Muscle layer of duodenum (tissue), 2 donors: ENCODE measurements around the gene PTPRM.

Source experiments
- H3K27ac ChIP-seq: one replicate; pipeline ENCODE4 v1.7.0; 2013; ENCODE audit warnings: mild to moderate bottlenecking, low read length
- H3K27me3 ChIP-seq: one replicate; pipeline ENCODE4 v1.7.0; 2013; ENCODE audit warnings: low read depth, mild to moderate bottlenecking, control low read depth, low read length
- H3K36me3 ChIP-seq, 2 donors: one replicate each; pipeline ENCODE4 v1.7.0; 2013; ENCODE audit warnings: low read length in 2 of 2, control low read depth in 1 of 2, mild to moderate bottlenecking in 1 of 2; ENCODE audit not compliant: insufficient read depth in 2 of 2, control insufficient read depth in 1 of 2
- H3K4me1 ChIP-seq, 2 donors: one replicate each; pipeline ENCODE4 v1.7.0; 2013; ENCODE audit warnings: low read length in 2 of 2, mild to moderate bottlenecking in 2 of 2, control low read depth in 1 of 2, moderate library complexity in 1 of 2; ENCODE audit not compliant: insufficient read depth in 2 of 2, control insufficient read depth in 1 of 2
- H3K4me3 ChIP-seq, 2 donors: one replicate each; pipeline ENCODE4 v1.7.0; 2013; ENCODE audit warnings: low read length in 2 of 2, low read depth in 1 of 2, mild to moderate bottlenecking in 1 of 2
- H3K9me3 ChIP-seq, 2 donors: one replicate each; pipeline ENCODE4 v1.7.0; 2013; ENCODE audit warnings: low read length in 2 of 2, control low read depth in 1 of 2, mild to moderate bottlenecking in 1 of 2; ENCODE audit not compliant: control insufficient read depth in 1 of 2
- donor health status: healthy.

PTPRM gene

DNA sequence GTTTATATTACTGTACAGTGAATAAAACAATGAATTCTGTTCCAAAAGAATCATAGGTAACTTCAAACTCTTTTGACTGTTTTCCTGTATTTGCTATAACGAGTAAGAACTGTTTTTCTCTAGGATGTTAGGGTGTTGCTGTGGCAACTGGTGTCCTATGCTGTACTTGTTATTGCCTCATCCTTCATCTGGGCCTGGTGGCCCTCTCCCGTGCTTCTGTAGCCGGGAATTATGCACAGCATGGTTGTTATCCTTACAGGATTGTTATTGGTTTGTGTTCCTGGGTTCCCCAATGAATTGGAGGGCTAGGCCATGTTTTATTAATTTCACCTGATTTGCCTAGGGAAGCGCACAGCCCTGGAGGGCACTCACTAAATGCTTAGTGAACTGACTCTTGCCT lies 279.2 kb downstream of the PTPRM start:
- Histone ChIP-seq H3K27ac (no peak overlapping the region), H3K4me3 (no peak overlapping the region), H3K9me3 (peaks cover 0 to 7% of the 10 kb centered on the region in 2 donors), H3K4me1 (peaks cover 0 to 4% of the 10 kb centered on the region in 2 donors), H3K27me3 (no peaks in the 10 kb centered on the region), H3K36me3 (no peaks in the 10 kb centered on the region)

GRCh38 chr18:7847357-7848053 lies 280.4 kb downstream of the PTPRM start:
- Histone ChIP-seq H3K9me3 (peaks cover 0 to 7% of the 10 kb centered on the region in 2 donors), H3K27ac (no peak overlapping the region), H3K36me3 (no peaks in the 10 kb centered on the region), H3K27me3 (no peaks in the 10 kb centered on the region), H3K4me1 (peaks cover 0 to 4% of the 10 kb centered on the region in 2 donors), H3K4me3 (no peak overlapping the region)

- no peak overlapping the region for H3K27ac ChIP-seq
- no peak overlapping the region for H3K4me3 ChIP-seq
Observed at GRCh38 chr18:7848054-7848412, 280.9 kb downstream of the PTPRM start.

GRCh38 chr18:7850446-7850845 lies 283.3 kb downstream of the PTPRM start:
- Histone ChIP-seq H3K9me3 (no peaks in the 10 kb centered on the region), H3K27ac (no peak overlapping the region), H3K4me3 (no peak overlapping the region), H3K27me3 (no peaks in the 10 kb centered on the region), H3K4me1 (peaks cover 0 to 11% of the 10 kb centered on the region in 2 donors), H3K36me3 (no peaks in the 10 kb centered on the region)

More at GRCh38 chr18:7848054-7848412, 280.9 kb downstream of the PTPRM start:
- peaks cover 0 to 4% of the 10 kb centered on the region in 2 donors for H3K4me1 ChIP-seq
- no peaks in the 10 kb centered on the region for H3K36me3 ChIP-seq
- H3K27me3 ChIP-seq: no peaks in the 10 kb centered on the region
- peaks cover 0 to 7% of the 10 kb centered on the region in 2 donors for H3K9me3 ChIP-seq

- H3K4me3 ChIP-seq: no peak overlapping the region
- no peaks in the 10 kb centered on the region for H3K36me3 ChIP-seq
- no peak overlapping the region for H3K27ac ChIP-seq
- no peaks in the 10 kb centered on the region for H3K9me3 ChIP-seq
- peaks cover 0 to 8% of the 10 kb centered on the region in 2 donors for H3K4me1 ChIP-seq
- no peaks in the 10 kb centered on the region for H3K27me3 ChIP-seq
Observed at GRCh38 chr18:7855028-7855427, 287.9 kb downstream of the PTPRM start.

GRCh38 chr18:7855671-7856070 lies 288.6 kb downstream of the PTPRM start:
- Histone ChIP-seq H3K4me3 (no peak overlapping the region), H3K27ac (no peak overlapping the region), H3K4me1 (peaks cover 0 to 8% of the 10 kb centered on the region in 2 donors), H3K9me3 (no peaks in the 10 kb centered on the region), H3K27me3 (no peaks in the 10 kb centered on the region), H3K36me3 (no peaks in the 10 kb centered on the region)

DNA sequence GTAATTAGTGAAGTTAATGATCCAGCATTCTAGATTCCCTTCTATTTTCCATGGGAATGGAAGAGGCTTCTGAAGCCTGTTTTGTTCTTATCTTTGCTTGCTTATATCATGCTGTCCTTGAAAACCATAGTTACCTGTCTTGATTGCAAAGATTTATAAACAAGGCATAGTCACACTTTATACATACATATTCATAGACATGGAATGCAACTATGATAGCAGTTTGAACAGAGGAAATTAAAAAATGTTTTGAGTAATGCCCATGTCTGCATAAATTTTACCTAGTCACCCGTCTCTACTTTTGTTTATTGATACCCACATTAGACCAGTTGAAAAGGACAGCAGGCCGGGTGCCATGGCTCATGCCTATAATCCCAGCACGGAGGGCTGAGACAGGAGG lies 289.0 kb downstream of the PTPRM start:
- no peaks in the 10 kb centered on the region for H3K36me3 ChIP-seq
- H3K4me3 ChIP-seq: no peak overlapping the region
- H3K27ac ChIP-seq: no peak overlapping the region
- H3K27me3 ChIP-seq: no peaks in the 10 kb centered on the region
- no peaks in the 10 kb centered on the region for H3K9me3 ChIP-seq
- peaks cover 0 to 11% of the 10 kb centered on the region in 2 donors for H3K4me1 ChIP-seq

- H3K9me3 ChIP-seq: no peaks in the 10 kb centered on the region
- peaks cover 0 to 12% of the 10 kb centered on the region in 2 donors for H3K4me1 ChIP-seq
- no peaks in the 10 kb centered on the region for H3K27me3 ChIP-seq
- no peaks in the 10 kb centered on the region for H3K36me3 ChIP-seq
- H3K27ac ChIP-seq: no peak overlapping the region
- no peak overlapping the region for H3K4me3 ChIP-seq
Observed at GRCh38 chr18:7856733-7857132, 289.6 kb downstream of the PTPRM start.

- Histone ChIP-seq H3K9me3 (no peaks in the 10 kb centered on the region), H3K27ac (no peak overlapping the region)
Observed at GRCh38 chr18:7857562-7857961, 290.4 kb downstream of the PTPRM start.

GRCh38 chr18:7859122-7859521 lies 292.0 kb downstream of the PTPRM start:
- Histone ChIP-seq H3K27ac (no peak overlapping the region), H3K4me3 (no peak overlapping the region), H3K27me3 (no peaks in the 10 kb centered on the region), H3K36me3 (no peaks in the 10 kb centered on the region), H3K9me3 (no peaks in the 10 kb centered on the region), H3K4me1 (peaks cover 0 to 12% of the 10 kb centered on the region in 2 donors)

More at GRCh38 chr18:7857562-7857961, 290.4 kb downstream of the PTPRM start:
- Histone ChIP-seq H3K4me3 (no peak overlapping the region), H3K36me3 (no peaks in the 10 kb centered on the region), H3K4me1 (peaks cover 0 to 12% of the 10 kb centered on the region in 2 donors), H3K27me3 (no peaks in the 10 kb centered on the region)

GRCh38 chr18:7870266-7870665 lies 303.1 kb downstream of the PTPRM start:
- Histone ChIP-seq H3K27ac (no peak overlapping the region), H3K4me1 (peaks cover 0 to 3% of the 10 kb centered on the region in 2 donors), H3K27me3 (no peaks in the 10 kb centered on the region), H3K9me3 (no peaks in the 10 kb centered on the region), H3K36me3 (no peaks in the 10 kb centered on the region), H3K4me3 (no peak overlapping the region)

DNA sequence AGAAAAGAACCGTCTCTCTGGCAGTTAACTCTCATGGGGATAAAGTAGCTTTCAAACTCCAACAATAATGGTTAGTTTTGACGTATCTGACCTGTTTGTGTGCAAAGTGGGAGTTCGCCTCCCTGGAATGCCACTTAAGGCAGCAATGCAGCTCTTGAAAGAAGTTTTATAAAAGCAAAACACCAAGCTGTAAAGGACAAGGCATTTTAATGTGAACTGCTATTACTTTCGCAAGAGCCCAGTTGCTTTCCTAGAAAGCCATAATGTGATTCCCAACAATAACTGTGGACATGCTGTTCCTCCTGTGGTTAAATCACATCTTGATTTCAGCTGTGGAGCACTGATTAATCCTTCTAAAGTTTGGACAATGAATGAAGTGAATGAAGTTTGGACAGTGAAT lies 303.7 kb downstream of the PTPRM start:
- H3K36me3 ChIP-seq: no peaks in the 10 kb centered on the region
- H3K4me1 ChIP-seq: peaks cover 0 to 3% of the 10 kb centered on the region in 2 donors
- no peaks in the 10 kb centered on the region for H3K27me3 ChIP-seq
- no peak overlapping the region for H3K27ac ChIP-seq
- H3K4me3 ChIP-seq: no peak overlapping the region
- no peaks in the 10 kb centered on the region for H3K9me3 ChIP-seq
